ENCODE results near the gene DIDO1.
"Not testable (repeated sequence)": the region's sequence is repeated elsewhere in the genome, so short reads cannot be mapped to it uniquely, and the experiment has no call there.

Gene DIDO1

DNA sequence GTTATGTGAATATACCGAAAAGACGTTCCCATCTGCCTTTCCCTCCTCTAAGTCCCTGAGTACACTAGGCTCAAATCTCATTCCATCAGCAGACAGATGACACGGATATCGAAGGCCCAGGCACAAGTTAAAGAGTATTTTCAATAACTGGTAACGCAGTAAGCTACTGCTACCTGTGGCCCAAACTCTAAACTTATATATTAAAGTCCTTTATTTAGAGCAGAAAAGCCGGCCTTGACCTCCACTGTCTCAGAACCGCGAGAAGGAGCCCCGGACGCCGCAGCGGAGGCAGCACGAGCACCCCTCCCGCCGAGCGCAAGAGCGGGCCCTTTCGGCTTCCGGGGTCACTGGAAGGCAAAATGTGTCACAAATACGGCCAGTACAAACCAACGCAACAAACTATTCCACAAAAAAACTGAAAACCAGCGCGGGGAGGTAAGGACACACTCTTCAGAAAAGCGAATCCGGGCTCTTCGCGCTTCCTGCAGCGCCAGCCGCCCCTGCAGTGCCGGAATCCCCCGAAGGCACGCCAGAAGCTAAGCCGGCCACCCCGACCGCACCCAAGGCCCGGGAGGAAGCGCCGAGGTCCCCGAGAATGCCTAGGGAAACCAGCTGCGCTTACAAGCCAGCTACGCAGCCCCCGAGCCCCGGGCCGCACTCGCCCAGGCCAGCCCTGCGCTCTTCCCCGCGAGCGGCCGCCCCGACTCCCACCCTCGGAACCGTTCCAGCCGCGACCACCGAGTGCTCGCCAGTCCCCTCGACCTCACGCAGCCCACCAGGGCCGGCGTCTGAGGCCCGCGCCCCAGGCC lies 681 bp downstream of the DIDO1 start:
- TF ChIP-seq, protein P1, sequence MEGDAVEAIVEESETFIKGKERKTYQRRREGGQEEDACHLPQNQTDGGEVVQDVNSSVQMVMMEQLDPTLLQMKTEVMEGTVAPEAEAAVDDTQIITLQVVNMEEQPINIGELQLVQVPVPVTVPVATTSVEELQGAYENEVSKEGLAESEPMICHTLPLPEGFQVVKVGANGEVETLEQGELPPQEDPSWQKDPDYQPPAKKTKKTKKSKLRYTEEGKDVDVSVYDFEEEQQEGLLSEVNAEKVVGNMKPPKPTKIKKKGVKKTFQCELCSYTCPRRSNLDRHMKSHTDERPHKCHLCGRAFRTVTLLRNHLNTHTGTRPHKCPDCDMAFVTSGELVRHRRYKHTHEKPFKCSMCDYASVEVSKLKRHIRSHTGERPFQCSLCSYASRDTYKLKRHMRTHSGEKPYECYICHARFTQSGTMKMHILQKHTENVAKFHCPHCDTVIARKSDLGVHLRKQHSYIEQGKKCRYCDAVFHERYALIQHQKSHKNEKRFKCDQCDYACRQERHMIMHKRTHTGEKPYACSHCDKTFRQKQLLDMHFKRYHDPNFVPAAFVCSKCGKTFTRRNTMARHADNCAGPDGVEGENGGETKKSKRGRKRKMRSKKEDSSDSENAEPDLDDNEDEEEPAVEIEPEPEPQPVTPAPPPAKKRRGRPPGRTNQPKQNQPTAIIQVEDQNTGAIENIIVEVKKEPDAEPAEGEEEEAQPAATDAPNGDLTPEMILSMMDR (IDR thresholded peaks at IDR 0.05; ENCODE audit: low read depth, low read length) = no peak
- peak overlapping the region; percentile 95 for H3K4me3 ChIP-seq (ENCODE audit: low read depth, low read length)
- peak; percentile 20 for DNase-seq (ENCODE audit: low read depth, low spot score)
- in situ Hi-C loops (cut with HindIII; ENCODE audit: low sequenced_read_pairs) = no loop called here

DNA sequence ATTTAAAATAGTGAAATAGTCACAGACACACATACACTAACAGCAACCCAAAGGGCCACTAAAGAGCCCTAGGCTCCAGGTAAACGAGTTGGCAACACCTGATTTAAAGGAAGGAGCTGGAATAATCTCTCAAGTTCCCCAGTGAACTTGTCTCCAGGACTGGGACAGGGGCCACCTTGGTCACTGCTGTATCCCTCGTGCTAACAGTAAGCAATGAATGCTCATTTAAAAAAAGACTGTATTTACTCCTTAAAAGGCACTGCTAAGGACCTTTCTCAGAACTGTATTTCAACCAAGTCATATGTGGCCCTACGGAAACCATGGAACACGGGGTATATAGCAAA lies 1.3 kb downstream of the DIDO1 start:
- H3K4me3 ChIP-seq (ENCODE audit: low read depth, low read length) = peak overlapping the region; percentile 95
- peak; percentile 16 for DNase-seq (ENCODE audit: low read depth, low spot score)
- TF ChIP-seq, protein P1 (IDR thresholded peaks at IDR 0.05; ENCODE audit: low read depth, low read length) = no peak
- in situ Hi-C loops (cut with HindIII; ENCODE audit: low sequenced_read_pairs) = no loop called here

DNA sequence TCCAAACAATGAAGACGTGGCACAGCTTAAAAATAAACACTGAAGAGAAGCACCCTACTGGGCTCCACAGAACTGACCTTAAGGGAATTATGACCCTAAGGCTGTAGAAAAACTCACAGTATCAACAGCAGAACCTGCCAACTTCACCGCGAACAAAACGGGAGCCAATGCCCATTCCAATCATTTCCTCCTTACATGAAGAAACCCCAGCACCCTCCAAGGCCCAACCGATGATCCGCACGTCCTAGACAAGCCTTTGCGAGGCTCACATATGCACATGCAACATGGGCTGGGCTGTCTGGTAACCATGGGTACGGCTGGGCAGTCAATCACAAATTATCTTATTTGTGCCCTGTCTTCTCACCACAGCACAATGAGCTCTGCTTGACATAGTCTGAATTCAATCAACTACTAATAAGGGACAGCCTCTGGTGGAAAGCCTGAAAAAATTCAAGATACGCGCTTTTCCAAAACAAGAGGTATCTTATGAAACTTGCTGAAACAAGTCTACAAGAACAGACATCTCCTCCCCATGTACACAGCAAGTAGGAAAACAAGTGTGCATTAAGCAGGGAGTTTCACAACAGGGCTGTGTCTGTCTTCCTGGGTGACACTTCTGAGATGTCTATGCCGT lies 1.7 kb downstream of the DIDO1 start:
- in situ Hi-C loops (cut with HindIII; ENCODE audit: low sequenced_read_pairs) = no loop called here
- DNase-seq (ENCODE audit: low read depth, low spot score) = peak; percentile 41

DNA sequence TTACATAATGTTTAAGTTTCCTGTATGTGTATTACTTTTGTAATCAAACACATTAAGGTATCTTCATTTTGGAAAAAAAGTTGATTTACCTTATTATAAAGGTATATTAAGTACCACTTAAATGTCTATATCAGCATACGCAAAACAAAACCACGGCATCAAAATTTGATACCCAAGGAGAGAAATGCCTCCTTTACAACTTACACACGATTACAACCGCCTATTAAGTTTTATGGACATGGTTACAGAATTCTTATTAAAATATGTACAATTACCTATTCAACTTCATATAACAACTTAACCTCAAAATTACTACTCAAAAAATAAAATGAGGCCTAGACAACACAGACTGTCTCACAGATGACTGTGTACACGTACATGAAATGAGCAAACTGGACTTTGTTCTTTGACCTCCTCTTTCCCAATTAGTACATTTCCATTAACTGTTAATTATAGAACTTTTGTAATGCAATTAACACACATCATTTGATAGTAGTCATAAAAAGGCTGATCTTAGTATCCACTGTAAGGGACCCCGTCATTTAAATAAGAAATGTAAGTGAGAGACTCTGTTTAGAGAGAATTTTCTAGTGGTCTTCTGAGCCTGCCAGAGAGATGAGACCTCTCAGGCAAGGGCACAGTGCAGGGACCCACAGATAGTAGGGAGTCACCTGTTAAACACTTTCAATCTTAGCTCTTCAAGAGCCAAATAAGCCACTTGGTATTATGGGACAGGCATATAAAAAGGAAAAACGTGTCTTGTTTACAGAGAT lies 2.5 kb downstream of the DIDO1 start:
- DNase-seq (ENCODE audit: low read depth, low spot score) = no peak
- in situ Hi-C loops (cut with HindIII; ENCODE audit: low sequenced_read_pairs) = no loop called here
- peak overlapping the region; percentile 95 for H3K4me3 ChIP-seq (ENCODE audit: low read depth, low read length)
- TF ChIP-seq, protein P1 (IDR thresholded peaks at IDR 0.05; ENCODE audit: low read depth, low read length) = no peak

More for the DNA sequence above, 1.7 kb downstream of the DIDO1 start:
- TF ChIP-seq, protein P1 (IDR thresholded peaks at IDR 0.05; ENCODE audit: low read depth, low read length) = no peak
- H3K4me3 ChIP-seq (ENCODE audit: low read depth, low read length) = peak overlapping the region; percentile 95

DNA sequence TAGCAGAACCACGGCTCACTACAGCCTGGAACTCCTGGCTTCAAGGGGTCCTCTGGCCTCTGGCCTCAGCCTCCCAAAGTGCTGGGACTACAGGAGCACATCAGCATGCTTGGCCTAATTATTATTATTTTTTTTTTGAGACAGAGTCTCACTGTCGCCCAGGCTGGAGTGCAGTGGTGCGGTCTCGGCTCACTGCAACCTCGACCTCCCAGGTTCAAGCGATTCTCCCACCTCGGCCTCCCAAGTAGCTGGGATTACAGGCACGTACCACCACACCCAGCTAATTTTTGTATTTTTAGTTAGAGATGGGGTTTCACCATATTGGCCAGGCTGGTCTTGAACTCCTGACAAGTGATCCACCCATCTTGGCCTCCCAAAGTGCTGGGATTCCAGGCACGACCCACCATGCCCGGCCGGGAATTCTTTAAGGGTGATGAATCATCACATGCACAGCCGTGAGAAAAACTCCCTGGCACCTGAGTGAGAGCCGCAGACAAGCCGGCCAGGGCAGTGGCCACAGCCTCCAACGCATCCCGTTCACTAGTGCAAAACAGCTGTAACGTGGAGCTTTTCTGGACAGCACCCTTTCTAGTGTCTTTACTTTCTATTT lies 3.1 kb downstream of the DIDO1 start:
- H3K4me3 ChIP-seq (ENCODE audit: low read depth, low read length); in situ Hi-C loops (cut with HindIII; ENCODE audit: low sequenced_read_pairs): not testable (repeated sequence)
- peak; percentile 82 for DNase-seq (ENCODE audit: low read depth, low spot score)

DNA sequence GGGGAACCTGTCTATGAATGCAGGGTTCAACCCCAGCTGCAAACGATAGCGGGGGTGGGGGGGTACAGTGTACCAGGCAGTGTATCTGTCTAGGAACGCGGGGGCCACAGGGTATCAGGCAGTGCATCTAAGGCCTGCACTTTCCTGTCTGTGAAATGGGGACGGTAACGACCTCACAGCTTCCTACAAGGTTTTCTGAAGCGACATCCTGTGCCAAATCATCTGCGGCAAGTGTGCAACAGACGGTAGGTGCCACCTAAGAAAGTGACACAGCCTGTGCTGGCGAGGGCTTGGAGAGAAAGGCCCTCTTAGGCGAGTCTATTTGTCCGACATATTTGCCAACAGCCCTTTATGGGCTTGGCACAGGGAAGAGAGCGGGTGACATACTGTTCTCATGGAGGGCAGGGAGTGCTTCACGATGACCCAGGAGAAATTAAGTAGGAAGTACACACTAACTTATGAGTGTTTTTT lies 3.8 kb downstream of the DIDO1 start:
- in situ Hi-C loops (cut with HindIII; ENCODE audit: low sequenced_read_pairs) = no loop called here
- DNase-seq (ENCODE audit: low read depth, low spot score) = no peak
- no peak overlapping the region for H3K4me3 ChIP-seq (ENCODE audit: low read depth, low read length)
- TF ChIP-seq, protein P1 (IDR thresholded peaks at IDR 0.05; ENCODE audit: low read depth, low read length) = no peak

Data from astrocyte of the spinal cord (primary cell).